Tibial nerve (tissue), 4 donors: Measurements from ENCODE around the gene SLC4A3.

ENCODE experiments used
- EP300 ChIP-seq, 2 donors: sonication (generic); formaldehyde crosslinking; IDR thresholded peaks; one replicate each; pipeline ENCODE4 v1.6.1; 2017; ENCODE audit warnings: antibody characterized with exemption in 2 of 2, mild to moderate bottlenecking in 1 of 2
- POLR2A ChIP-seq, 2 donors: fragments of 450-650 bp; IDR thresholded peaks; one replicate each; pipeline ENCODE4 v1.6.1; 2017; ENCODE audit warnings: antibody characterized with exemption in 2 of 2, mild to moderate bottlenecking in 2 of 2, moderate library complexity in 2 of 2
- TF ChIP-seq, protein P1 (sequence below), 5 experiments: fragments of 200-600 bp in 3 of 5; fragments of 450-650 bp in 2 of 5; sonication (generic) in 3 of 5; IDR thresholded peaks; one replicate each; pipeline ENCODE4 v1.5.1; 2016 to 2019; ENCODE audit warnings: antibody characterized with exemption in 5 of 5, mild to moderate bottlenecking in 3 of 5, moderate library complexity in 2 of 5

DNA sequence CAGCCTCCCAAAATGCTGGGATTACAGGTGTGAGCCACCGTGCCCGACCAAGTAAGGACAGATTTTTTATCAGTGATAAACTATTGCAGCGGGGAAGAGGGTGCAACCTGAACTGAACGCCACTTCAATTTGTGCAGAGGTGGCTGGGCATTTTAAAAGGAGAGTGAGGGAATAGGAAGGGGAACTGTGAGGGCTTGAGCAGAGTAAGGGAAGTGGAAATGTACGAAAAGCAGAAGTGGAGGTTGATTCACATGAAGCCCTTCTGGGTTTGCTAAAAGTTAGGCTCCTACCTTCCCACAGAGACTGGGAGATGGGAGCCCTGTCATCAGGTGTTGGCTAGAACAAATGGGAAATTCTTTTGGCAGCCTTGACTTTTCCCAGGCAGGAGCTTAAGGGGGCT lies 23.7 kb upstream of the SLC4A3 start:
- TF ChIP-seq, protein P1, sequence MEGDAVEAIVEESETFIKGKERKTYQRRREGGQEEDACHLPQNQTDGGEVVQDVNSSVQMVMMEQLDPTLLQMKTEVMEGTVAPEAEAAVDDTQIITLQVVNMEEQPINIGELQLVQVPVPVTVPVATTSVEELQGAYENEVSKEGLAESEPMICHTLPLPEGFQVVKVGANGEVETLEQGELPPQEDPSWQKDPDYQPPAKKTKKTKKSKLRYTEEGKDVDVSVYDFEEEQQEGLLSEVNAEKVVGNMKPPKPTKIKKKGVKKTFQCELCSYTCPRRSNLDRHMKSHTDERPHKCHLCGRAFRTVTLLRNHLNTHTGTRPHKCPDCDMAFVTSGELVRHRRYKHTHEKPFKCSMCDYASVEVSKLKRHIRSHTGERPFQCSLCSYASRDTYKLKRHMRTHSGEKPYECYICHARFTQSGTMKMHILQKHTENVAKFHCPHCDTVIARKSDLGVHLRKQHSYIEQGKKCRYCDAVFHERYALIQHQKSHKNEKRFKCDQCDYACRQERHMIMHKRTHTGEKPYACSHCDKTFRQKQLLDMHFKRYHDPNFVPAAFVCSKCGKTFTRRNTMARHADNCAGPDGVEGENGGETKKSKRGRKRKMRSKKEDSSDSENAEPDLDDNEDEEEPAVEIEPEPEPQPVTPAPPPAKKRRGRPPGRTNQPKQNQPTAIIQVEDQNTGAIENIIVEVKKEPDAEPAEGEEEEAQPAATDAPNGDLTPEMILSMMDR (IDR thresholded peaks at IDR 0.05): no peak
- TF ChIP-seq EP300 (IDR thresholded peaks at IDR 0.05) (no peak), POLR2A (IDR thresholded peaks at IDR 0.05) (no peak)
